ENCODE measurements around the gene ROS1.
A peak's percentile ranks its signal among the peaks of the same experiment; 100 is the strongest.

The ROS1 gene

DNA sequence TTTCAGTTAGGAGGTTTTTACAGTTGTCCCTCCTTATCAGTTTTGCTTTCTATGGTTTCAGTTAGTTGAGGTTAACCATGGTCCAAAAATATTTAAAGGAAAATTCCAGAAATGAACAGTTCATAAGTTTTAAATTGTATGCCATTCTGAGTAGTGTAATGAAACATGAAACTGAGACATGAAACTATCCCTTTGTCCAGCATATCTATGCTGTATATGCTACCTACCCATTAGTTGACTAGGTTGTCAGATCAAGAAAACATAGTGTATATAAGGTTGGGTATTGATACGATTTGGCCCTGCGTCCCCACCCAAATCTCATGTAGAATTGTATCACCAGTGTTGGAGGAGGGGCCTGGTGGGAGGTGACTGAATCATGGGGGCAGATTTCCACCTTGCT, 121.3 kb downstream of the ROS1 start:
- TF ChIP-seq, protein P1, sequence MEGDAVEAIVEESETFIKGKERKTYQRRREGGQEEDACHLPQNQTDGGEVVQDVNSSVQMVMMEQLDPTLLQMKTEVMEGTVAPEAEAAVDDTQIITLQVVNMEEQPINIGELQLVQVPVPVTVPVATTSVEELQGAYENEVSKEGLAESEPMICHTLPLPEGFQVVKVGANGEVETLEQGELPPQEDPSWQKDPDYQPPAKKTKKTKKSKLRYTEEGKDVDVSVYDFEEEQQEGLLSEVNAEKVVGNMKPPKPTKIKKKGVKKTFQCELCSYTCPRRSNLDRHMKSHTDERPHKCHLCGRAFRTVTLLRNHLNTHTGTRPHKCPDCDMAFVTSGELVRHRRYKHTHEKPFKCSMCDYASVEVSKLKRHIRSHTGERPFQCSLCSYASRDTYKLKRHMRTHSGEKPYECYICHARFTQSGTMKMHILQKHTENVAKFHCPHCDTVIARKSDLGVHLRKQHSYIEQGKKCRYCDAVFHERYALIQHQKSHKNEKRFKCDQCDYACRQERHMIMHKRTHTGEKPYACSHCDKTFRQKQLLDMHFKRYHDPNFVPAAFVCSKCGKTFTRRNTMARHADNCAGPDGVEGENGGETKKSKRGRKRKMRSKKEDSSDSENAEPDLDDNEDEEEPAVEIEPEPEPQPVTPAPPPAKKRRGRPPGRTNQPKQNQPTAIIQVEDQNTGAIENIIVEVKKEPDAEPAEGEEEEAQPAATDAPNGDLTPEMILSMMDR (IDR thresholded peaks at IDR 0.05) = no peak

DNA sequence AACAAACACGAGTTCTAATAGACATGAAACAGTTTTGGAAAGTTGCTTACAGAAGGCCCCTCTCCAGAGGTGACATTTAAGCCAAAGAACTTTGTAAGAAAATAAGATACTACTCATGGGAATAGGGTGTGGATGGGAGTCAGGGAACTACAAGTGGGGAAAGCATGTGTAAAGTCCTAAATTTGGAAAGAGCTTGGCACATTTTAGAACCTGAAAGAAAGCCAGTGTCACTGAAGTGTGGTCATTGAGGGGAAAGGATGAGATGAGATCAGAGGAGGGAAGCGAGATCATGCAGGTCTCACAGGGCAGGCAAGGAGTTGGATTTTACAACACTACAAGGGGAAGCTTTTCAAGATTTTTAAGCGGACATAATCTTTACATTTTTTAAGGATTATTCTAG, 122.4 kb downstream of the ROS1 start:
- TF ChIP-seq, protein P1 (IDR thresholded peaks at IDR 0.05) = no peak

DNA sequence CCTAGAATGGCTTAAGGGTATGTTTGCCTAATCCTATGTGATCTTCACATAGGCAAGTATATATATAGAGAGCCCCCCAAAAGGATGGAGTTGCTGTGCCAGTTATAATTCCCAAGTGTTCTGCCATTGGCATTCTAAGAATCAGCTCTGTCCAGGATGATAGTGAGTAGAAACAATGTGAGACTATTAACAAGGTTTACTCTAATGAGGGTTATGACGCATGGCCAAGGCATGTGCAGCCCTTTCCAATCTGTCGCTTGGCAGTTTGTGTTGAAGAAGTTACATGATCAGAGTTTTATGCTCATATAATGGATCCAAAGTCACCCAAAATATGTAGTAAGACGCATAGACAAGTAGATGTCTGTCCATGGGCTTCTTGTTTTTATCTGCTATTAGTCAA, 126.8 kb downstream of the ROS1 start:
- TF ChIP-seq, protein P1 (IDR thresholded peaks at IDR 0.05) = no peak

DNA sequence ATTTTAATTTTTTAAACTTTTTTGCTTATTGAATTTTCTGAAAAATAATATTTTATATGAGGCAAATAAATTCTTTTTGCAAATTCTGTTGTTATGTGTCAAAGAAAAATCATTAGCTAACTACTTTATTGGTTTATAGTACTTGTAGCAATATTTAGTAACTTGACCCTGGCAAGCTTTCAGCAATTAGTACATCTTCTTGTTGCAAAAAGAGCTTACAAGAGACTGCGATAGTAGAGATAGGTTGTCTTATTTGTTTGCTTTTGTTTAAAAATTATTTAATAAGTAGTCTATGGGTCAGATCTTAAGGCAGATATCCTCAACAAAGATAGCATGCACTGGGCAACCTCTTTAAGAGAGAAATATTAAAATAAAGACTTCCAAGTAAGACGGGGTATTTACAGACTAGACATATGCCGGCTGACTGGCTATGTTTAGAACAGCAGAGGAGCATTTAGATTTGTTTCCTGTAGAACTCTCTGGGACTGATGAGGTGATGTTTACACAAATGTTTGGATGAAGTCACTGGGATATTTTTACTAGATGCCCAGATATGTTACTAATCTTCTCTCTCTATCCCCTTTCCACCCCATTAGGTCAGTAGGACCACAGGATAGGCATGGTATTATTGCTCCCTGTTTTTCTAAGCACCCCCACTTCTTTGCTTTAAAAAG, 135.4 kb downstream of the ROS1 start:
- TF ChIP-seq, protein P1 (IDR thresholded peaks at IDR 0.05) = no peak

DNA sequence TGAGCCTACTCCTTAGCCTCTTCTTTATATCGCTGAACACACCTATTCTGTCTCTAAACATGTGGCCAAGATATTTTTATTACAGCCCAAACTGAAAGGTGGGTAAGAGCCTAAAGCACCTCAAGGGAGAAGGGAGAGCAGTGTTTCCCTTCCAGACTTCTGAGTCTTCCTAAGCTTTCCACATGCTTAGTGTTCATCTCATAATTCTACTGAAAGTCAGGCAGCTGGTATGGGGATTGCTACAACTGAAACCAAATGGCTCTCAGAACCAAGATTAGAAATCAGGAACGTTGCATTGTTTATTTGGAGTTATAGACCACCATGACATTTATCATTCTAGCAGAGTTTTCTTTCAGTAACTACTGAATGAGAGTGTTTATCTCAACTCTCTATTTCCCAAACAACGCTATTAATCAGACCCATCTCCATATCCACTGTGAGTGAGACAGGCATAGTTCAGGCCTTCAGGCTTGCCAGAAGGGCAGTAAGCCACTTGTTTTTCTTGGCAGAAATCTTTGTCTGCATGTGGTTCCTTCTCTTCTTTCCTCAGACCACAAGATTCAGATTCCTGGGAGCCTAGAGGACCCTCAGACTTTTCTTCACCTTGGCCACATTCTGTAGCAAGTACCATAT, 137.5 kb downstream of the ROS1 start:
- TF ChIP-seq, protein P1 (IDR thresholded peaks at IDR 0.05) = no peak

DNA sequence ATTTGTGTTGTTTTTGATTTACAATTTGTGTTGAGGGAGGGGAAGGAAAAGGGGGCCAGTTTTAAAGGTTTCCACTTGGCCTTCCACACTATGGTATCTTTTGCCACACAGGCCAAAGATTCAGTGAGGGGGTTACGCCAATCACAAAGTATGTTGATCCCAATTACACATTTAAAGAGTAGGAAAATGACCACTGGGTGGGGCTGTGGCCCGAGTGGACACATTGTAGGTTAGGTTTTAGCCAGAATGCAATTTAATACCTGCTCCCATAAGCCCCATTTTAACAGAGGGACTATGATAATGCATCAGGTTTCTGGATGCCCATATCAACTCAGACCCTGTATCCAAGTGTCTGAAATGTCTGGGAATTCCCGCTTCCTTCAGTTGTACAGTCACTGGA, 144.8 kb downstream of the ROS1 start:
- TF ChIP-seq, protein P1 (IDR thresholded peaks at IDR 0.05) = peak; percentile 40; the same call in 1 of the 2 replicates

DNA sequence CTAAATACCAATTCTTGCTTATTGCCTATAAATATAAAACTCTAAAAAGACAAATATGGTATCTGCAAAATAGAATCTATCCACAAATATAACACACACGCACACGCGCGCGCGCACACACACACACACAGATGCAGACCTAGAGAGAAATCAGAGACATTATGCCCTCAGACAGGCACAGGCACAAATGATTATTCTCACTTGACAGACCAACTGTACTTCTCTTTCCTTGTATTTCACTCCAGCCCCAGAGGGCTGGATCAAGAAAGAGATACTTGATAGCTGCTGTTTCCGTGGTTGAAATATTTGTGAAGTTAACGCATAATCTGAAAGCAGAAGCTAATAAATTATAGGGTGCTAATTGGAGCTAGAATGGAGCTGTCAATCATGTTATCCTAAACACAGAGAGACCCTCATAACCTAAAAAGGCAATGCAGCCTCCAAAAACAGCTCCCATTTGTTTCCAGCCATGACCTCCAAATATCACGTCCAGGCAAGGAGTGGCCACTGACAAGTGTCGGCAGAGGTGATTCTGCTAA, 148.9 kb downstream of the ROS1 start:
- TF ChIP-seq, protein P1 (IDR thresholded peaks at IDR 0.05) = no peak

All from LNCAP (cell line).